ENCODE results near the gene LRRC63.

The LRRC63 gene

DNA sequence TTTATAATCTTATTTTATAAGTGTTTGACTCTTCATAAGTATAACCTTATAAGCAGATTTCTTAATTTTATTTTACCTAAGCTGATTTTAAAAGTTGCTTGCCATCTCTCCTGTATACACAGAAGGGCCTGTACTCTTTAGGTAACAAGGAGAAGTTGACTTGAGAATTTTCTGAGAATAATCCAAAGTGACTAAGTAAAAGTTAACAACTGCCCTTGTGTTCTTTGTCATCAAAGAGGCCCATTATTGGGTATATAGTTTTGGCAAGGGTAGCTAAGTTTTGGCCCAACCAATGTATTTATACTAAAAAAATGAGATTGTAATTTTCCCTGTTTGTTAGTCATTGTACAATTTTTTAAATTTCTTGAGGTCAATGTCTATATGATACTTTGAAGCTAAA is 32.9 kb upstream of the LRRC63 start:
- Histone ChIP-seq H3K27ac (replicated peaks) (peak overlapping the region; percentile 92), H3K4me3 (replicated peaks; ENCODE audit: insufficient read depth, low read length) (peak overlapping the region; percentile 41), H3K27me3 (ENCODE audit: insufficient read depth, poor library complexity, severe bottlenecking) (no peaks in the 10 kb centered on the region)
- DNase-seq (ENCODE audit: low read depth in 1 of 2, low spot score in 1 of 2): peak in 1 of 2 experiments; percentile 30
- TF ChIP-seq POLR2AphosphoS5 (IDR thresholded peaks at IDR 0.05; ENCODE audit: low read depth) (no peak), GABPA (IDR thresholded peaks at IDR 0.05; ENCODE audit: low read depth) (no peak), SPI1 (IDR thresholded peaks at IDR 0.05; ENCODE audit: borderline replicate concordance, low read depth) (no peak), CTCF (IDR thresholded peaks at IDR 0.05; ENCODE audit: insufficient read depth, low read length) (no peak)
- TF ChIP-seq, protein P1, sequence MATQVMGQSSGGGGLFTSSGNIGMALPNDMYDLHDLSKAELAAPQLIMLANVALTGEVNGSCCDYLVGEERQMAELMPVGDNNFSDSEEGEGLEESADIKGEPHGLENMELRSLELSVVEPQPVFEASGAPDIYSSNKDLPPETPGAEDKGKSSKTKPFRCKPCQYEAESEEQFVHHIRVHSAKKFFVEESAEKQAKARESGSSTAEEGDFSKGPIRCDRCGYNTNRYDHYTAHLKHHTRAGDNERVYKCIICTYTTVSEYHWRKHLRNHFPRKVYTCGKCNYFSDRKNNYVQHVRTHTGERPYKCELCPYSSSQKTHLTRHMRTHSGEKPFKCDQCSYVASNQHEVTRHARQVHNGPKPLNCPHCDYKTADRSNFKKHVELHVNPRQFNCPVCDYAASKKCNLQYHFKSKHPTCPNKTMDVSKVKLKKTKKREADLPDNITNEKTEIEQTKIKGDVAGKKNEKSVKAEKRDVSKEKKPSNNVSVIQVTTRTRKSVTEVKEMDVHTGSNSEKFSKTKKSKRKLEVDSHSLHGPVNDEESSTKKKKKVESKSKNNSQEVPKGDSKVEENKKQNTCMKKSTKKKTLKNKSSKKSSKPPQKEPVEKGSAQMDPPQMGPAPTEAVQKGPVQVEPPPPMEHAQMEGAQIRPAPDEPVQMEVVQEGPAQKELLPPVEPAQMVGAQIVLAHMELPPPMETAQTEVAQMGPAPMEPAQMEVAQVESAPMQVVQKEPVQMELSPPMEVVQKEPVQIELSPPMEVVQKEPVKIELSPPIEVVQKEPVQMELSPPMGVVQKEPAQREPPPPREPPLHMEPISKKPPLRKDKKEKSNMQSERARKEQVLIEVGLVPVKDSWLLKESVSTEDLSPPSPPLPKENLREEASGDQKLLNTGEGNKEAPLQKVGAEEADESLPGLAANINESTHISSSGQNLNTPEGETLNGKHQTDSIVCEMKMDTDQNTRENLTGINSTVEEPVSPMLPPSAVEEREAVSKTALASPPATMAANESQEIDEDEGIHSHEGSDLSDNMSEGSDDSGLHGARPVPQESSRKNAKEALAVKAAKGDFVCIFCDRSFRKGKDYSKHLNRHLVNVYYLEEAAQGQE (IDR thresholded peaks at IDR 0.05; ENCODE audit: insufficient replicate concordance, low read depth): no peak

- TF ChIP-seq GABPA (IDR thresholded peaks at IDR 0.05; ENCODE audit: low read depth) (no peak), SPI1 (IDR thresholded peaks at IDR 0.05; ENCODE audit: borderline replicate concordance, low read depth) (peak; percentile 98), CTCF (IDR thresholded peaks at IDR 0.05; ENCODE audit: insufficient read depth, low read length) (no peak), POLR2AphosphoS5 (IDR thresholded peaks at IDR 0.05; ENCODE audit: low read depth) (peak; percentile 86)
- TF ChIP-seq, protein P1 (IDR thresholded peaks at IDR 0.05; ENCODE audit: insufficient replicate concordance, low read depth): peak; percentile 20
- peak overlapping the region; percentile 41 for H3K4me3 ChIP-seq (replicated peaks; ENCODE audit: insufficient read depth, low read length)
- DNase-seq (ENCODE audit: low read depth in 1 of 2, low spot score in 1 of 2): peak; percentile 70 to 96
- no peaks in the 10 kb centered on the region for H3K27me3 ChIP-seq (ENCODE audit: insufficient read depth, poor library complexity, severe bottlenecking)
- H3K27ac ChIP-seq (replicated peaks): peak overlapping the region; percentile 92
Measured at GRCh38 chr13:46179491-46179908, 32.2 kb upstream of the LRRC63 start.

DNA sequence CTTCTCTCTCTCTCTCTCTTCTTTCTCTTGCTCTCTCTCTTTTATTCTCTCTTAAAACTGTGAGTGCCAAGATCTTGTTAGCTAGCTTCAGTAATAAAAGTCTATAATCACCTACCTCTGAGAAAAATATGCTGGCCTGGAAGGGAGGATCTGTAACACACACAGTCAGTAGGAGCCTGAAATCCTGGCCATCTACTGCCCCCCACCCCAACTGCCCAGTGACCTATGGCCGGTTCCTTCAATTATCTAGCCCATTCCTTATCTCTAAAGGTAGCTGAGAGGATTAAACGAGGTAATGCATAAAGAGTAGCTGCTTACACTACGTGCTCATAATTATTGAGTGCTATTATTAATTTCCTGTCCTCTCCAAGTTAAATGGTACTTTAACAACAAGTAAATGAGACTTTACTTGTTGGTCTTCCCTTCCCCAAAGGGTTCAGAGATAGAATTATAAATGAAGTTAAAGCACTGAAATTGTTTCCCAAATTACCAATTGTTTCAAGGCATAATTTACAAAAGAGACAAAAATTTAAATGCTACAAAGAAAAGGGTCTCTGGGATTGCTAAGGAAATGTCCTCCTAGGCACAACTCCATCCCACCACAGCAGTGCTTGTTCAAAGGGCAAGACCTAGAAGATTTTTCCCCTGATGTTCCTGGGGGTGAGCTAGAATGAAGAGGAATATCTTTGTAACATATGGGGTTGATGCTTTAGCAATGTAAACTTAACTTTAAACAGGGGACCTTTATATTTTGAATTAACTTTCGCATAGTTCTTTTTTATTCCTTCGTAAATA is 31.6 kb upstream of the LRRC63 start:
- TF ChIP-seq SPI1 (IDR thresholded peaks at IDR 0.05; ENCODE audit: borderline replicate concordance, low read depth) (no peak), POLR2AphosphoS5 (IDR thresholded peaks at IDR 0.05; ENCODE audit: low read depth) (peak; percentile 5; the same call in 1 of the 2 replicates)
- TF ChIP-seq, protein P1 (IDR thresholded peaks at IDR 0.05; ENCODE audit: insufficient replicate concordance, low read depth): no peak
- H3K27me3 ChIP-seq (ENCODE audit: insufficient read depth, poor library complexity, severe bottlenecking): no peaks in the 10 kb centered on the region
- peak overlapping the region; percentile 92 for H3K27ac ChIP-seq (replicated peaks)
- H3K4me3 ChIP-seq (replicated peaks; ENCODE audit: insufficient read depth, low read length): peak overlapping the region; percentile 41
- DNase-seq (ENCODE audit: low read depth in 1 of 2, low spot score in 1 of 2): peak in 1 of 2 experiments; percentile 34

Data from HL-60 (cell line).